Glutamatergic neuron (in vitro differentiated cells): ENCODE measurements around the gene ITPKB. TPM values are rescaled to one million over a fixed set of nuclear protein-coding genes. Genes with fewer than 3 reads are reported as not detected.

ENCODE experiments used
- DNase-seq: peaks from one replicate; pipeline ENCODE4 v3.0.0; 2022
- H3K27ac Mint-ChIP-seq: one replicate; pipeline ENCODE4 v1.8.0; 2020; ENCODE audit warnings: mild to moderate bottlenecking, mixed read lengths, inconsistent platforms; ENCODE audit not compliant: unreplicated experiment
- H3K27me3 Mint-ChIP-seq: one replicate; pipeline ENCODE4 v1.8.0; 2020; ENCODE audit warnings: mild to moderate bottlenecking, moderate library complexity, mixed read lengths, inconsistent platforms; ENCODE audit not compliant: unreplicated experiment
- H3K36me3 Mint-ChIP-seq: one replicate; pipeline ENCODE4 v1.8.0; 2020; ENCODE audit warnings: mild to moderate bottlenecking, mixed read lengths, inconsistent platforms; ENCODE audit not compliant: unreplicated experiment
- H3K4me1 Mint-ChIP-seq: one replicate; pipeline ENCODE4 v1.8.0; 2020; ENCODE audit warnings: mild to moderate bottlenecking, low read depth, mixed read lengths, inconsistent platforms; ENCODE audit not compliant: unreplicated experiment
- H3K4me3 Mint-ChIP-seq: one replicate; pipeline ENCODE4 v1.8.0; 2020; ENCODE audit warnings: mild to moderate bottlenecking, mixed read lengths, inconsistent platforms; ENCODE audit not compliant: unreplicated experiment
- H3K9me3 Mint-ChIP-seq: one replicate; pipeline ENCODE4 v1.8.0; 2020; ENCODE audit warnings: mild to moderate bottlenecking, moderate library complexity, mixed read lengths, inconsistent platforms; ENCODE audit not compliant: unreplicated experiment
- CTCF ChIP-seq: fragments of 200-600 bp; sonication (generic); IDR thresholded peaks from one replicate; pipeline ENCODE4 v1.5.0; 2021; ENCODE audit not compliant: partially characterized antibody, unreplicated experiment
- total RNA-seq: library from RNA; stranded (reverse); fragmentation: NEBNext Ultra II Directional; extraction: Animal tissue kit (Norgen Biotek cat#: 25700); gene quantifications from one replicate; pipeline ENCODE4 v1.2.1, GENCODE V29; 2021; ENCODE audit not compliant: unreplicated experiment

The ITPKB gene
- total RNA-seq, 1 donor from 2014 or later: 0.34 TPM

DNA sequence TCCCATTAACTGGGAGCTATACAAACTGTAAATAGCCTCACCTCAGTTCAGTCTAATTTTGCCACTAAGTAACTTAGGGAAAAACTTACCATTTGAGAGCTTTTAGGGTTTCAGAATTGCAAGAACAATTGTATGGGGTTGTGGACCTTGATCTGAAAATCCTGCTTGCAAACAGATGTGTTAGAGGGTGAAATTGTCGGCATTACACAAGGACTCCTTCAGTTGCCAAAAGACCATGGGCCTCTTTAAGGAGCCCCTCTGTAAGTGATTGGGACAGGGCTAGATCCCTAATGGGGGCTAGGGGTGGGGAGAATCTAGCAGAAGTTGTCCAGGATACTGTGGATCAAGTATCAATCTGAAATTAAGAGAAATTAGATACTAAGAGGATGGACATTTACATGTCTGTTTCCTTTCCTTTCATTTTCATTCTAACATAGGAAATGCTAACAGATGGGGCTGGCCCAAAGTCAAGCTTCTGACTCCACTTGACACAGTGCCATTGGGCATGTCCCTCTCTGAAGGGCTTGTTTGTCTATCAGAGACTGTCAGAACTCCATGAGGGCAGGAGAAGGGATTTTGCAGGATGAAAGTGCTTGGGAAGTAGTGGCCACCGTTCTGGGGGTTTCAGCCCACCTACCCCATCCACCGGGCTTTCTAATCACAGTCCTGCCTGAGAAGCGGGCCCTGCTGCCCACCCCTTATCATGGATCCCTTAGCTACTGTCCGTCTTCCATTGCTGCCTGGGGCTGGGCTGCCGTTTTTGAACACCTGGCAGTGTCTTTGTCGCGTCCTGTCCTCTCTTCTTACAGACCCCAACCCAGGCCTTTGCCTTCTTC is 135.8 kb downstream of the ITPKB start:
- H3K4me1 Mint-ChIP-seq: peaks cover 4% of the 10 kb centered on the region
- no peak for DNase-seq
- TF ChIP-seq CTCF: no peak
- no peak overlapping the region for H3K4me3 Mint-ChIP-seq
- peaks cover 6% of the 10 kb centered on the region for H3K36me3 Mint-ChIP-seq
- no peak overlapping the region for H3K27ac Mint-ChIP-seq
- peaks cover 9% of the 10 kb centered on the region for H3K27me3 Mint-ChIP-seq
- H3K9me3 Mint-ChIP-seq: peaks cover 4% of the 10 kb centered on the region

DNA sequence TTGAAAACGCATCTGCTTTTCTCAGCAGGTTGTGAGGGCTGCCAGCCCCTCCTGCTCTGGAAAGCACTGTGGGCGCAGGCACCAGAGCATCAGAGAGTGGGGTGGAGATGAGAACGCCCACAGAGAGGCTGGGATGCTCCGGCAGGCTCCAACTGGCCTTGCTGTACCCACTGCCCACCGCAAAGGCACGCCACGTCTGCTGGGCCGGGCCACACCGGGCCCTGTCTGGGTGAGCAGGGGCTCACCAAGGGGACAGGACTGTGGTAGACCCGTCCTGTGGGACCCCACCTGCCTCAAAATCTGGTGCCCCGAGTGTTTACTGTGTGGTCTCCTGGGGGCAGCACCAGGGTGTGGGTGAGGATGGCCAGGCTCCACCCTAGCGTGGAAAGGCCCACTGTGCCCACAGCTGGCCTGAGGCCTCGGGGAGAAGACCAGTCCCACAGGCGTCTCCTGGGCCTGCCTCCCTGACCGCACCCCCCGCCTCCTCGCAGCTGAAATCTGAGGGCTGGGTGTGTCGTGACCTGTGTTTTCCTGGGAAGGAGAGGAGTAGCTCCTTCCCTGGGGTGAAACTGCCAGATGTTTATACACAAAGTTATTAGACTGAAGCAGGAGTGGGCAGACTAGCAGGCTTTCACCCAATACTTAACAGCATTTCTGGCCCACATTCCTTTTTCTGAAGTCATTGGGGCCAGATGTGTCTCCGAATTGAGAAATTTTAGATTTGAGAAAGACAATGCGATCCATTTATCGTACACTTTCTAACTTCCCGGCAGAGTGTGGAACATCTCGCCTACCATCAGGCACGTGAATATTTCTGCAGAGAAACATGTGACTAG is 136.7 kb downstream of the ITPKB start:
- no peak overlapping the region for H3K4me3 Mint-ChIP-seq
- H3K27me3 Mint-ChIP-seq: peaks cover 7% of the 10 kb centered on the region
- no peak for DNase-seq
- peaks cover 6% of the 10 kb centered on the region for H3K36me3 Mint-ChIP-seq
- peaks cover 6% of the 10 kb centered on the region for H3K4me1 Mint-ChIP-seq
- peaks cover 4% of the 10 kb centered on the region for H3K9me3 Mint-ChIP-seq
- no peak for TF ChIP-seq CTCF
- H3K27ac Mint-ChIP-seq: no peak overlapping the region

DNA sequence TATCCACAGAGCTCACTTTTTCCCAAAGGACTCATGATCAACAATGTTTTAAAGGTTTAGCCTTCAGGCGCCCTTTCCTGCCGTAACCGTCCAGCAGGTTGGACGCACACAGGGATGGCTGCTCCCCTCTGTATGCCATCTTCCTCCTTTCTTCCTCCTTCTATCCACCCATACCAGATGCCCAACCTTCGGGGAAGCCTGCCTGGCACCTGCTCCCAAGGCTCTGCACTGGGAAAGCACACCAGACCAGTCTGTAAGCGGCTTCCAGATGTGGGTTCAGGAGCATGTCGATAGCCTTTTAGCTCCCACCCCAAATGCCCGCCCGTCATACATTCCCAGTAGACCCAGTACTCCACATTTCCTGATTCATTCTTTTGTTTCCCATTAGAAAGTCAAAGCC is 137.6 kb downstream of the ITPKB start:
- no peak for DNase-seq
- no peak overlapping the region for H3K27ac Mint-ChIP-seq
- peaks cover 6% of the 10 kb centered on the region for H3K4me1 Mint-ChIP-seq
- H3K36me3 Mint-ChIP-seq: peaks cover 6% of the 10 kb centered on the region
- H3K4me3 Mint-ChIP-seq: no peak overlapping the region
- peaks cover 4% of the 10 kb centered on the region for H3K27me3 Mint-ChIP-seq
- TF ChIP-seq CTCF: no peak
- peaks cover 4% of the 10 kb centered on the region for H3K9me3 Mint-ChIP-seq

- Mint-ChIP-seq H3K4me1 (peaks cover 6% of the 10 kb centered on the region), H3K27ac (no peak overlapping the region), H3K4me3 (no peak overlapping the region), H3K9me3 (peaks cover 4% of the 10 kb centered on the region), H3K36me3 (peaks cover 10% of the 10 kb centered on the region), H3K27me3 (peaks cover 4% of the 10 kb centered on the region)
- DNase-seq: no peak
- TF ChIP-seq CTCF: no peak
Observed at GRCh38 chr1:226600254-226600653, 138.8 kb downstream of the ITPKB start.
